Small intestine (tissue), 7 donors: ENCODE results near the gene HMGCS2. TPM values are rescaled to one million over a fixed set of nuclear protein-coding genes. Genes with fewer than 3 reads are reported as not detected.

Experiments
- DNase-seq, 2 donors: peaks; one replicate each; pipeline versions ENCODE4 v3.0.0 to v3.0.0-alpha.2; 2013
- FAIRE-seq: peaks from 2 replicates; lab custom pipeline; 2012; peaks lifted over from hg19 to GRCh38; lab: Jason Lieb, UNC
- H3K27ac ChIP-seq, 3 donors: one replicate each; pipeline ENCODE4 v1.5.1; 2013; ENCODE audit warnings: low read length in 2 of 3, mild to moderate bottlenecking in 2 of 3, control low read depth in 1 of 3, inconsistent platforms in 1 of 3, low read depth in 1 of 3, moderate library complexity in 1 of 3
- H3K27me3 ChIP-seq, 3 donors: one replicate each; pipeline ENCODE4 v1.6.1; 2013; ENCODE audit warnings: low read length in 3 of 3, inconsistent platforms in 1 of 3; ENCODE audit not compliant: control insufficient read depth in 3 of 3, insufficient read depth in 3 of 3
- H3K36me3 ChIP-seq, 3 donors: one replicate each; pipeline ENCODE4 v1.6.1; 2013; ENCODE audit warnings: low read length in 3 of 3, inconsistent platforms in 1 of 3, low read depth in 1 of 3, mild to moderate bottlenecking in 1 of 3, moderate library complexity in 1 of 3; ENCODE audit not compliant: control insufficient read depth in 3 of 3, insufficient read depth in 2 of 3
- H3K4me1 ChIP-seq, 3 donors: one replicate each; pipeline ENCODE4 v1.6.1; 2013; ENCODE audit warnings: low read length in 2 of 3, inconsistent platforms in 1 of 3, low read depth in 1 of 3, mild to moderate bottlenecking in 1 of 3, moderate library complexity in 1 of 3; ENCODE audit not compliant: control insufficient read depth in 3 of 3, insufficient read depth in 2 of 3
- H3K4me3 ChIP-seq, 3 donors: one replicate each; pipeline ENCODE4 v1.5.1; 2013; ENCODE audit warnings: low read length in 3 of 3, control low read depth in 1 of 3, inconsistent platforms in 1 of 3, low read depth in 1 of 3, mild to moderate bottlenecking in 1 of 3, moderate library complexity in 1 of 3
- H3K9me3 ChIP-seq, 2 donors: one replicate each; pipeline ENCODE4 v1.6.1; 2013; ENCODE audit warnings: low read depth in 1 of 2, low read length in 1 of 2; ENCODE audit not compliant: control insufficient read depth in 2 of 2, insufficient read depth in 1 of 2
- WGBS, 3 donors: extraction: QIAGEN DNeasy Blood & Tissue Kit; methylation state at CpG; one replicate each; pipeline ENCODE4 v1.1.7; 2013; 5-methylcytosine and 5-hydroxymethylcytosine counted together
- polyA plus RNA-seq, 4 donors: library from polyadenylated mRNA; stranded (reverse) in 3 of 4; unstranded in 1 of 4; fragments of 200-250 nt in 3 of 4; fragments of 120-200 nt in 1 of 4; gene quantifications; one replicate each; pipeline versions ENCODE4 v1.2.1 to v1.2.3, GENCODE V29; 2013
- donor health status: healthy with polysubstance abuse.
- donor health status: control.
- donor health status: control.
- donor health status: Bipolar disorder and iron deficiency.
- donor health status: healthy.

HMGCS2 gene
- polyA plus RNA-seq, 4 donors: 8.3 to 80.4 (median 25.4) TPM

DNA sequence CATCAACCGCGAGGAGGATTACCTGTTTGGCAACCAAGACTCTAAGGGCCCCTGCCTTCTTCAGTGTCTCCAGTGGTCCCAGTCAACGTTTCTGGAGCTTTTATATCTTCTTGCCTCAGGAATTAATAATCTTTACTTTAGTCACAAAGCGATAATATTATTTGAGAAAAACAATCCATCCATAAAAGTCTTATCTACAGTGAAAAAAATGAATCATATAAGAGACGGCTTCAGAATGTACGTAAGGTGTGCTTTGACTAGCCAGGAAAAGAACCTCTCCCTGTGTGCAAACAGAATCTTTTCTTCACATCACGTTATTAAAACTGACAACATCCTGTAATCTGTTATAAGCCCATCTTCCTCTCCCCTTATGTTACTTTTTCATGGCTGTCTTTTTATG lies 42.7 kb upstream of the HMGCS2 start, which contains the start of gene REG4:
Gene REG4, minus strand, starts transcription at position 74 of the 400 bp plus-strand sequence. CDS start 2,691 bp downstream, outside the sequence.
- H3K4me3 ChIP-seq: peak within 1 kb of the TSS in 1 of 3 donors; percentile 8

GRCh38 chr1:119808972-119809550 lies 40.4 kb upstream of the HMGCS2 start:
- H3K4me3 ChIP-seq: no peak overlapping the region
- no peaks in the 10 kb centered on the region for H3K27me3 ChIP-seq
- 1 to 3% (median 1%) methylated on average over 6 of the region's 6 CpGs for WGBS, 3 donors
- DNase-seq (peak; percentile 79 to 90), FAIRE-seq (no peak)
- peaks cover 0 to 5% (median 2%) of the 10 kb centered on the region in 3 donors for H3K36me3 ChIP-seq
- no peaks in the 10 kb centered on the region for H3K9me3 ChIP-seq
- peak overlapping the region in 1 of 3 donors; percentile 9 for H3K27ac ChIP-seq
- peaks cover 0 to 12% (median 4%) of the 10 kb centered on the region in 3 donors for H3K4me1 ChIP-seq

More for the DNA sequence above, 42.7 kb upstream of the HMGCS2 start, which contains the start of gene REG4:
- peaks cover 5 to 30% (median 8%) of the 10 kb centered on the region in 3 donors for H3K4me1 ChIP-seq
- FAIRE-seq (no peak), DNase-seq (peak; percentile 43 to 50)
- H3K27me3 ChIP-seq: no peaks in the 10 kb centered on the region
- H3K9me3 ChIP-seq: no peaks in the 10 kb centered on the region
- no peaks in the 10 kb centered on the region for H3K36me3 ChIP-seq
- WGBS, 3 donors: 20 to 57% (median 40%) methylated on average over 7 of the region's 7 CpGs
- H3K27ac ChIP-seq: peak within 1 kb of the TSS in 1 of 3 donors; percentile 34

GRCh38 chr1:119808491-119808890 lies 39.8 kb upstream of the HMGCS2 start:
- Histone ChIP-seq H3K4me1 (peaks cover 0 to 10% (median 4%) of the 10 kb centered on the region in 3 donors), H3K36me3 (peaks cover 0 to 5% (median 2%) of the 10 kb centered on the region in 3 donors), H3K9me3 (no peaks in the 10 kb centered on the region), H3K27me3 (no peaks in the 10 kb centered on the region), H3K27ac (no peak overlapping the region), H3K4me3 (no peak overlapping the region)
- FAIRE-seq (no peak), DNase-seq (no peak)
- WGBS, 3 donors: 52 to 60% (median 57%) methylated on average over 3 of the region's 3 CpGs

GRCh38 chr1:119806489-119806888 lies 37.8 kb upstream of the HMGCS2 start:
- Histone ChIP-seq H3K9me3 (no peaks in the 10 kb centered on the region), H3K4me3 (no peak overlapping the region), H3K27ac (no peak overlapping the region), H3K36me3 (peaks cover 0 to 5% (median 2%) of the 10 kb centered on the region in 3 donors), H3K4me1 (peaks cover 0 to under 1% (median 0%) of the 10 kb centered on the region in 3 donors), H3K27me3 (no peaks in the 10 kb centered on the region)
- DNase-seq (peak; percentile 56 to 58), FAIRE-seq (no peak)
- 15 to 43% (median 15%) methylated on average over 4 of the region's 4 CpGs for WGBS, 3 donors

DNA sequence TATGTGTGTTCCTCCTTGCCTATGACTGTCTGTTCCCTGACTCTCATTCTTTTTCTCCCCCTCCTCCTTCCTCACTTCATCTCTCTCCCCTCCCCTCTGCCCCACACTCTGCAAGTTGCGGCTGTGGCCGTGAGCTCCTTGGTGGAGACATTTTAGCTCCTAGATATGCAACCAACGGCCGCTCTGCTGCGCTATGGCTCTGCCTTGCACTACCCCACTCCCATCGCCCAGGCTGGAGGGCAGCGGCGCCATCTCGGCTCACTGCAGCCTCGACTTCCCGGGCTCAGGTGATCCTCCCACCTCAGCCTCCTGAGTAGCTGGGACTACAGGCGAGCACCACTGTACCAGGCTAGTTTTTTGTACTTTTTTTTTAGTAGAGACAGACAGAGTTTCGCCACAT lies 37.0 kb upstream of the HMGCS2 start:
- no peaks in the 10 kb centered on the region for H3K4me1 ChIP-seq
- H3K27me3 ChIP-seq: no peaks in the 10 kb centered on the region
- no peak overlapping the region for H3K4me3 ChIP-seq
- no peak overlapping the region for H3K27ac ChIP-seq
- H3K9me3 ChIP-seq: no peaks in the 10 kb centered on the region
- peaks cover 0 to 5% (median 2%) of the 10 kb centered on the region in 3 donors for H3K36me3 ChIP-seq
- 92 to 95% (median 94%) methylated on average over 13 of the region's 13 CpGs for WGBS, 3 donors
- DNase-seq (no peak), FAIRE-seq (no peak)

DNA sequence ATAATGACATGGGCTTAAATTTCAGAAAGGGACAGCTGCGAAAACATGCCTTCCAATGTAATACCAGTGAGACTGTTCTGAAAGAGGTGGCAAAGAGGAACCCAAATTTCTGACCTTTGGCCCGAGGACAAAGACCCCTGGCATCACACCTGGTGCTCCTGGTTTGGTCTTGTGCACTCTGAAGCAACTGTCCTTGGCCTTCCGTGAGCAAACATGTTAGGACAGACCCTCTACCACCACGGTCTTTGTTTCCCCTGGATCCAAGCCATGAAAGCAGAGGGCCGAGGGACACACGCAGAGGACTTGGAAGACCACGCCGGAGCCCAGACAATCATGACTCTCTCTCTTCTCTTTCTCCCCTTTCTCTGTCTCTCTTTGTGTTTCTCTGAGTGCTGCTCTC lies 36.5 kb upstream of the HMGCS2 start:
- 92 to 95% (median 95%) methylated on average over 8 of the region's 8 CpGs for WGBS, 3 donors
- peaks cover 0 to 5% (median 2%) of the 10 kb centered on the region in 3 donors for H3K36me3 ChIP-seq
- DNase-seq: no peak
- H3K27me3 ChIP-seq: no peaks in the 10 kb centered on the region
- H3K4me1 ChIP-seq: no peaks in the 10 kb centered on the region
- no peaks in the 10 kb centered on the region for H3K9me3 ChIP-seq
- H3K4me3 ChIP-seq: no peak overlapping the region
- no peak overlapping the region for H3K27ac ChIP-seq
- FAIRE-seq: no peak

GRCh38 chr1:119799599-119800177 lies 31.0 kb upstream of the HMGCS2 start:
- Histone ChIP-seq H3K9me3 (no peaks in the 10 kb centered on the region), H3K36me3 (peaks cover 0 to 2% (median 0%) of the 10 kb centered on the region in 3 donors), H3K27ac (no peak overlapping the region), H3K27me3 (no peaks in the 10 kb centered on the region), H3K4me1 (peaks cover 0 to 30% (median 2%) of the 10 kb centered on the region in 3 donors), H3K4me3 (no peak overlapping the region)
- 79 to 91% (median 84%) methylated on average over 15 of the region's 15 CpGs for WGBS, 3 donors
- no peak for DNase-seq
- no peak for FAIRE-seq

GRCh38 chr1:119799003-119799402 lies 30.3 kb upstream of the HMGCS2 start:
- H3K4me3 ChIP-seq: no peak overlapping the region
- DNase-seq (no peak), FAIRE-seq (no peak)

More at GRCh38 chr1:119799003-119799402, 30.3 kb upstream of the HMGCS2 start:
- H3K9me3 ChIP-seq: no peaks in the 10 kb centered on the region
- no peak overlapping the region for H3K27ac ChIP-seq
- peaks cover 0 to 36% (median 2%) of the 10 kb centered on the region in 3 donors for H3K4me1 ChIP-seq
- no peaks in the 10 kb centered on the region for H3K36me3 ChIP-seq
- H3K27me3 ChIP-seq: no peaks in the 10 kb centered on the region
- 79 to 85% (median 81%) methylated on average over 4 of the region's 4 CpGs for WGBS, 3 donors
